ENCODE measurements around the gene ZC2HC1B.

Gene ZC2HC1B

DNA sequence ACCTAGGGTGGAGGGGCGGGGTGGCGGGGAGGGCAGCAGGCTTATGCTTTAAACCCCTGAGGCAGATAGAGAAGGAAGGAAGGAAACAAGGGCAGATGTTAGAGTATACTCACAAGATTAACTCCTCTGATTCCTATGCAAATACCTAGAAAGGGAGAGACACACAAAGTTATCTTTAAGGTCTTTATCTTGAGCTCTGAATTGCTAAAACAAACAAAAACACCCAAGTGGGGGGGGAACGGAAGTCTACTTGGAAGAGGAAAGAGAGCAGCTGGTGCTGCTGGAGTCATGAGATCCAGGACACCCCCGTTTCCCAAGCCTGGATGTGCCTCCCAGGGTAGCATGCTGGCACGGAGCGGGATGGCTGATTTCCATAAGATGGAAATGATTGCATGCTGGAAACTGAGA is 100.4 kb downstream of the ZC2HC1B start:
- DNase-seq: no peak

DNA sequence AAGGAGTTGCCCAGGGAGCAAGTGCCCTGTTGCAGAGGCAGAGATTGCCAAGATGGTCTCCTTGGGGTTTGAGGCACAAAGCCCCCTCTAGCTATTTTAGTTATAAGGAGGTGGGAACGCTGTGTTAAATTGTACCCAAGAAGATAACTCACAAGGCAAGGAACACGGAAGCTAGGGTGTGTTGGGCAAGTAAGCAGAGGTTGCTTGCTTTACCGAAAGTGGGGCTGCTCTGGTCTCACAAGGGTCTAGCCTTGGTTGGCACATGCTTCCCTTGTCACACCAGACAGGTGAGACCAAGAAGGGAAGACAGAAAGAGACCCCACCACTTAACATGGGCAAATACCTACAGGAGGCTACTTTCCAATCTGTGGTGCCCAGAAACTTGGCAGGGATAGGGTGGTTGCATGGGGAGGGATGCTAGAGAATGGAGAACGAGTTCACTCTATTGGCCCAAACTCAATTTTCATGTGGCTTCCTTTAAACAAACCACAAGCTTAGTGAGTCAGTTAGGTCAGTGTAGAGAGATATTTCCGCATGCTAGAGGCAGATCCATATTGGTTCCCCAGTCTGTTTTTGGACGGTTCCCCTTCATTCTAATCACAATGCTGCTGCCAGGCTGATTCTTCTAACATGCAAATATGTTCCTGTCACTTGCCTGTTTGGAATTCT is 101.4 kb downstream of the ZC2HC1B start:
- DNase-seq: no peak

DNA sequence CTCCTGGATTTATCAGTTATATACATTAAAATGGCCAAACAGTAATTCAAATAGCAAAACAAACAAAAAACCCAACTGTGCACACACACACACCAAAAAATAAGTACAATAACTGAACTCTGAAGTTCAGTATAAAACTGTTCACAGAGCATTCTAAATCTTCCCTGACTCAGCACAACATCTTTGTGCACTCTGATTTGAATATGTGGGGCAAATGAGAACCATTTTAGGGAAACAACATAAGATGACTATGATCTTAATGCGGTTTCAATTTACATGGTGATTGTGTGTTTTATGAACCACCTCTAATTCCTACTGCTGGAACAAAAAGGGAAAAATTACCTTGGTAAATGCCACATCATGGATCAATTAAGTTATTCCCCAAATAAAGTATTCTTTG is 102.0 kb downstream of the ZC2HC1B start:
- no peak for DNase-seq

DNA sequence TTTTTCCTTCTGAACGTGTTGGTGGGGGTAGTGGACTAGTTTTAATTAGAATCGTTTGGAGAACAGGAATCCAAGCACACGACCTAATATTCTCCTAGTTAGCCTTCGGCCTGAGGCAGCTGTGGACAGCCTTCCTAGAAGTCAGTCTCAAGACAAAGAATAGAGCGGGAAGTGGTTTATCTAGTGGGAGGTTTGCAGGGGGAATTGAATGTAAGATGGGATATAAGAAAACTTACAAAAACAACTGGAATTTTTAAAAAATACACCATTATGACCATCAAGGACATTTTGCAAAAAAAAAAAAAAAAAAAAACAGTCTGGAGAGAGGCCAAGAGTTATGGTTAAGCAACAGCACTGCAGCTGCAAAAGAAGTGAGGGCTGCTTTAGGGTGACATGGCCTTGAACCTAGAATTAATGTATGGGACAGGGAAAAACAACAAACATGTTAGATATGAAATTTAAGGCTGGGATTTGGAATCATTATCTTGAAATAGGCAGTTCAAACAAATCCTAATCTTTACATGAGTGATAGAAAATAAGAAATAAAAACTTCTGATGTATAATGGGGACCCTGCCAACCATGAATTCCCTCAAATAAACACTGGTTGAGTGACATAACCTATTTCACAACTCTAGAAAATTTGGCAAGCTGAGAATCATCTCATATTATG is 103.6 kb downstream of the ZC2HC1B start:
- DNase-seq: no peak

DNA sequence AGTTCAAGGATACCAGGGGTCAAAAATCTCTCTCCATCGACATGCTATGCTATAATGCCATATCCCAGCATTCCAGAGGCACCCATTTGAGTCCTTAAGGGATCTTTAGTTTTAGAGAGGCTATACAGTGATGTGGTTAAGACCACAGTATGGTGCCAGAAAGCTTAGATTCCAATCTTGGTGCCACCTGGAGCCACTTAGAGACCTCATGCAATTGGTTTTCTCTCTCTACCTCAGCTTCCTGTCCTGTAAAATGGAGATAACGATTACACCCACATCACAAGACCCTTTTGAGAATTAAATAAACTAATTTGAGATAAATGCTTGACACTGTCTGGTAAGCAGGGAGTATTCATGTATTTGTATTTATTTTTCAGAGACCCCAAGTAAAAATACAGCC is 104.8 kb downstream of the ZC2HC1B start:
- no peak for DNase-seq

DNA sequence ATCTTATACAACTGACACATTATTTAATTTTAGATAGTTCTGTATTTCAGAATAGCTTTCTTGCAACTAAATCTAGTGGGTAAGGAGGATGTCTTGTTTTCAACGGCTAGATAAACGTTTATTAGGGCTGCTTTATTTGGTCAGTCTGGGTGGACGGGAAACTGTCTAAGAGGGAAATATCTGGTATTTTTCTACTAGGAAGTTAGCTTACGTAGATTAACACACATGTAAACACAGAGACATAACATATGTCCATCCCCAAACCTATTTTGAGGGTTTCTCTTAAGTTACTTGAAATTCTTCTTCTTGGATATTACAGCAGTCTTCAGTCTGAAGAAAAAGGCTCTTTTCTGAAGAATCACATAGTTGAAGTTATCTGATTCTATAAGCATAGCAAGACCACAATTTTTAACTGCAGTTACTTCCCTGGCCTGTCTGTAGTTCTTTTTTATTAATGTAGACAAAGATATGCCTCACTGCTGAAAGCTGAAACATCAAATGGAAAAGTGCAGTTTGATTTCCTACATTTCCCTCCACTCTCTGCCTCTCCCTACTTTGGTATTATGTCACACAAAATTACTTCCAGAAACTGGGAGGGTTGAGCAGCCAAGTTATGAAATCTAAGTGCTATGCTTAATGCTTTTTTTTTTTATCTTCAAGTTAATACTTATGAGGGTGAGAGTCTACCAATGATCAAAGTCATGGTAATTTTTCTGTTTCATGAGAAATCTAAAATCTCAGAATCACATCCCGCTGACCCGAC is 106.4 kb downstream of the ZC2HC1B start:
- DNase-seq: no peak

DNA sequence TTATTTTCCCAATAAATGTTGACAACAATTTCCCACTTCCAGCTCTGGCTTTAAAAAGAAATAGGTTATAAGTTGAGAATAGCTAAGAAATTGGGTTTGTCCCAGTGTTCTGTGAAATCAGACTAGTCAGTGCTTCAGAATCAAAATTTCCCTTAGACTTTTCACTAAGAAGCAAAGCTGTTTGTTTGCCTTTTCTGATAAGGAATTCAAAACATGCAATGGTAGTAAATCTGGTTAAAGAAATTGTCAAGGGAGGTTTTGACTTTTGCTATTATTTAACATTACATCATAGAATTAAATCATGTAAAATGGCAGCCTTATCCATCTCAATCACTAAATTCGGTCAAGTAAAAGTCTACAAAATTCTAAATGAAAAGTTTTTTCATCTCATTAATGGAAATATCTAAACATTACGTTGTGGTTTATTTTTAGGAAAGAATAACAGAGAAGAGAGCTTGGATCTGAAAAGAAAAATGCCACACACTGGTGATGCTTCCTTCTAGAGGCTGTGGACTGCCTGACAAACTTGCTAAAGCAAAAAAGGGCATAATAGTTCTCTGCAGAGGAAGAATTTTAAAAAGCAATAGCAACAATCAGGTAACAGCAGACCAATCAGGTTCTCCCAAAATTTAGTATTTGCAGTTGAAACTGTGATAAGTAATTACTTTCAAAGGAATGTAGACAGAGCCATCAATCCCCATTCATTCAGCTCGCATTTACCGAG is 107.4 kb downstream of the ZC2HC1B start:
- DNase-seq: no peak

DNA sequence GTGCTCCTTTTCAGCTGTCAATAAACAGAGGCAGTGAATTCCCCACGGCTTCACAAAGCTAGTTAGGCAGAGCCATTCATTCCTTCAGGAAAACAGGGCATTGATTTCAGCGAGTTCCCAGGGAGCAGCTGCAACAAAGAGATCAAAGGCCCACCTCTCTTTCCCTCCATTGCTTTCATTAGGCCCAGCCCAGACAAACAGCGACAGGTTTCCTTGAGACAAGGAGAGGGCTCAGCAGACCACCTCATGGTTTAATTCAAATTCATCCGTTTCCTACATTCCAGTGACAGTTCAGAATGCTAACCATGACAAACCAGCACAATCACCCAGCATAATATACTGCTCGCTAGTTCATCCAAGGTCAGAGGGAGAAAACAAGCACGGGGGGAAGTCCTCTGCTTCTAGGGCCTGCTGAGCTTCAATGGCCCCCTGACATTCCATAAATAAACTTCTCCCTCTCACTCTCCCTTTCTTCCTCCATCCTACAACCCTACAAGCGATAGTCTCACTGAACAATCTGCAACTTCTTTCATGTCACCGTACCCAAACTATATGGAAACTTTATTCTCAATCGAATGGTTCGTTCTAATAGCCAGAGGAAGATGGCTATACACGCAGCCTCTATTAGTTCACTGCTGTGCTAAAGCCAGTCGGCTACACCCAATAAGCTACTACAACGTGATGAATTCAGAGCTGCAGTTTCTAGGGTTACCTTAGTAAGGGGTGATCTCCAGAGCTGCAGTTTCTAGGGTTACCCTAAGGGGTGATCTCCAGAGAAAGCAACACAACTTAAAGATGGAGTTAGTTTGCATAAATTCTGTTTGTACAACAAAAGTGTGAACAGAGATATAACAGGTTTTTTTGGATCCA is 109.1 kb downstream of the ZC2HC1B start:
- no peak for DNase-seq

DNA sequence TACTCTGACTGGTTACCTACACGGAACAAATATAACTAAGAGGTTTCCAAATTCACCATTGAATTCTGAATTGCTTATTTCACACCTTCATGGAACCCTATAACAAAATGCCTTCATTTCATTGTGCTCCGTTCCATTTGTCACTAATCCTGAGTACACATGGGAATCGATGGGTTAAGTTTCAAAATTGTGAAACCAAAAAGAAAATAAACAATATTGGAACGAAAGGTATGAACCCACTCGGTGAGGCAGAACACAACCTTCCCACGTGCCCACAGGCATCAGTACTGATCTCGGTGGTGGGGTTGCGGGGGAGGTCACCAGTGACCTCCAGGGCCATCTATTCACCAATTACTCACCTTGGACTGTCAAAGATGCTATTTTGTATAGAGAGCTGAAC is 109.8 kb downstream of the ZC2HC1B start:
- no peak for DNase-seq

DNA sequence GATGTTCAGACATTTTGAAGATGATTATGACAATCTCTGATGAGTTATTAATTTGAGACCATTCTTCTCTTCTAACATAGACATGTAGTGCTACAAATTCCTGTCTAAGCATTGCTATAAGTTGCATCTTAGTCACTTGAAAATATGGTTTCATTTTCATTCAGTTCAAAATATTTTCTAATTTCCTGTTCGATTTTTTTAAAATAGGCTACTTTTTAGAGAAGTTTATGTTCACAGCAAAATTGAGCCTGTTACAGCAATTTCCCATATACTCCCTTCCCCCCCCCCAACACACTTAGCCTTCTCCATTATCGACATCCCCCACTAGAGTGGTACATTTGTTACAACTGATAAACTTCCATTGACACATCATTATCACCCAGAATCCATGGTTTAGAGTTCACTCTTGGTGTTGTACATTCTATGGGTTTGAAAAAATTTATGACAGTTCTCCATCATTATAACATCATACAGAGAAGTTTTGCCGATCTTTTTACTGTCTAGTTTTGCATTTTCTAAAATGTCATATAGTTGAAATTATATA is 112.6 kb downstream of the ZC2HC1B start:
- no peak for DNase-seq

DNA sequence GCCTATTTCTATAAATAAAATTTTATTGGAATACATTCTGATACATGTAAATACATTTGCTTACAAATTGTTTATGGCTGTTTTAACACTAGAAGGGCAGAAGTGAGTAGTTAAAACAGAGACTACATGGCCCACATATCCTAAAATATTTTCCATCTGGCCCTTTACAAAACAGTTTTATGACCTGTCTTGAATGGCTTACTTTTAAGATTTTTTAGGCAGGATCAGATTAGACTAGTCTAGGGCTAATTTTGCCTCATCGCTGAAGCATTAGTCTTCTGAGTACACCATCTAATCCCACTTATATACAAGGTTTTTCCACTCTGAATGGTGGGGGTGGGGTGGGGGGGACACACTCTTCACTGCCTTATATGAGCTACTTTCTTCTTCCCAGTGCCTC is 116.6 kb downstream of the ZC2HC1B start:
- DNase-seq: no peak

DNA sequence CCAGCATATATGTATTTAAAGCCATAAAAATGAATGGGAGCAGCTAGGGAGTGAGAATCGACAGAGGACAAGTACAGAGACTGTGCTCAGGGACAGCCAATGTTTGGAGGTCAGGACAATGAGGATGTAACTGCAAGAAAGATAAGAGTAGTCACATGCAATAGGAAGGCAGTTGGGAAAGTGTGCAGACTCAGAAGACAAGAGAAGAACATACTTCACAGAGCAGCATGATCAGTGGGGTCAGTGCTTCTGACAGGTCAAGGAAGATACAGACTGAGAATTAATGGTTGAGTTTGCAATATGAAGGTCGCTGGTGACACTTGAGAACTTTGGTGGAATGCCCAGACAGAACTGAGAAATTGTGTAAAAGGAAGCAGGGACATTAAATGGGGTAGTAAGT is 118.7 kb downstream of the ZC2HC1B start:
- DNase-seq: no peak

DNA sequence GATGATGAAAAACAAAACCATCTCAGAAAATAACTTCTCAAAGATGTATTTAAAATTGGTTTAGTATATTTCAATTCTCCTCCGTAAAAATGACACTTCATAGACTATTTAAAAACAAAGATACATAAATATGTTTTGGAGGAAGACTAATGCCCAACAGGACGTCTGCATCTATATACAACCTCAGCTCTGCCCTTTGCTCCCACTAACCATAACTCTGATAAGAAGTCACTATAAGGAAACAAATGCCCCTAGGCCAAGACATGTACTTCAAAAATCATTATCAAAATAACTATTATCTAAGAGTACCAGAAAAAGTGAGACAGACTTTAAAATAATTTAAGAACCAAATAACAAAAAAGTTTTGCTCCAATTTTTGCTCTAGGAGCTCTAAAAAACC is 120.4 kb downstream of the ZC2HC1B start:
- DNase-seq: no peak

DNA sequence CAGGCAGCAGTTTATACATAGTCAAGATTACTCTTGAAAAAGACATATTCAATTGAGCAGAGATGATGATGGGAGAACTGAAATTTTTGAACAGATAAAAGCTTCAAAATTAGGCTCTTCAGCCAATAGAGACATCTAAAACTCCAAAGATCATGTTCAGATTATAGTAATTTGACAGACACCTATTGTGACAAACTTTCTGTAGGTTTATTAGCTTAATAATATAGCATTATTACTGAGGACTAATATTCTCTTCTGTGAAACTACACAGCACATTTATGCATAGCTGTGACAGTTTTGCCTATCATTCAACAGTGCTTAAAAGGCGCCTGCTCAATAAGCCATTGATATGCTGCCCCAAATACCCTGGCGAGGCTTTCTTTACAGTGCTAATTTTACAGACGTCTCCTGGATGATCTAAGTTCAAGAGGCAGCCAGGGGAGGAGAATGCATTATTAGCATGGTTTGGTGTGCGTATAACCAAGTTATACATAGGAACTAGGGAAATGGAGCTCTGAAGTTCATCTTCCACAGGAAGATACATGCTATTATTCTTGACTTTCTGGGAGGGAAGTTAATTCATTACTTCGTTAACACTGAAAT is 122.3 kb downstream of the ZC2HC1B start:
- no peak for DNase-seq

Data from activated T-cell treated with anti-CD3 and anti-CD28 coated beads for 4 hours (primary cell).